Right kidney (tissue), 1 donor: ENCODE results near the gene UNC79.
"Not testable (repeated sequence)": the region's sequence is repeated elsewhere in the genome, so short reads cannot be mapped to it uniquely, and the experiment has no call there.

Experiments used
- DNase-seq: peaks from one replicate; pipeline ENCODE4 v3.0.0-alpha.2; 2016

UNC79 gene

GRCh38 chr14:93493622-93494021 is 62.9 kb downstream of the UNC79 start:
- not testable (repeated sequence) for DNase-seq

GRCh38 chr14:93496856-93497741 is 66.4 kb downstream of the UNC79 start:
- DNase-seq = no peak

- DNase-seq = no peak
These were observed 79.3 kb downstream of the UNC79 start for GRCh38 chr14:93510056-93510455.

GRCh38 chr14:93511001-93511400 is 80.3 kb downstream of the UNC79 start:
- no peak for DNase-seq

GRCh38 chr14:93520053-93520607 is 89.4 kb downstream of the UNC79 start:
- no peak for DNase-seq

- no peak for DNase-seq
These were observed 91.5 kb downstream of the UNC79 start for GRCh38 chr14:93522221-93522620.

GRCh38 chr14:93525216-93525615 is 94.5 kb downstream of the UNC79 start:
- not testable (repeated sequence) for DNase-seq

- DNase-seq = no peak
These were observed 95.1 kb downstream of the UNC79 start for GRCh38 chr14:93525696-93526451.

- no peak for DNase-seq
These were observed 96.5 kb downstream of the UNC79 start for GRCh38 chr14:93527203-93527607.

- no peak for DNase-seq
These were observed 98.3 kb downstream of the UNC79 start for GRCh38 chr14:93528884-93529558.

GRCh38 chr14:93531644-93532043 is 100.9 kb downstream of the UNC79 start:
- no peak for DNase-seq

- DNase-seq = no peak
These were observed 101.8 kb downstream of the UNC79 start for GRCh38 chr14:93532541-93532940.

- DNase-seq = no peak
These were observed 102.7 kb downstream of the UNC79 start for GRCh38 chr14:93533437-93533836.

- no peak for DNase-seq
These were observed 103.1 kb downstream of the UNC79 start for GRCh38 chr14:93533842-93534241.

GRCh38 chr14:93535537-93535936 is 104.8 kb downstream of the UNC79 start:
- DNase-seq = no peak

- no peak for DNase-seq
These were observed 106.2 kb downstream of the UNC79 start for GRCh38 chr14:93536945-93537344.

GRCh38 chr14:93537951-93538350 is 107.2 kb downstream of the UNC79 start:
- DNase-seq = no peak

GRCh38 chr14:93538413-93538812 is 107.7 kb downstream of the UNC79 start:
- no peak for DNase-seq

- no peak for DNase-seq
These were observed 109.5 kb downstream of the UNC79 start for GRCh38 chr14:93540235-93540634.

- peak; percentile 21 for DNase-seq
These were observed 113.0 kb downstream of the UNC79 start for GRCh38 chr14:93543766-93544165.

- DNase-seq = peak; percentile 28
These were observed 113.5 kb downstream of the UNC79 start for GRCh38 chr14:93544212-93544611.

- DNase-seq = no peak
These were observed 115.9 kb downstream of the UNC79 start for GRCh38 chr14:93546642-93547041.
